Heart right ventricle (tissue), 16 donors: ENCODE data around the gene SLC39A11. TPM values are rescaled to one million over a fixed set of nuclear protein-coding genes. Genes with fewer than 3 reads are reported as not detected.

Experiments used
- ATAC-seq, 8 donors: fragments of 200-7000 bp; cut with Tn5 transposase; one replicate each; pipeline ENCODE4 v1.9.1; 2020; ENCODE audit warnings: mild to moderate bottlenecking in 8 of 8, moderate library complexity in 8 of 8, moderate number of reproducible peaks in 1 of 8
- DNase-seq, 2 donors: peaks; one replicate each; pipeline ENCODE4 v3.0.0-alpha.2; 2020
- H3K27ac ChIP-seq, 10 donors: fragments of 200-600 bp; sonication (generic) in 2 of 10; one replicate each; pipeline versions ENCODE4 v1.5.0 to v1.8.0; 2020 to 2022; ENCODE audit warnings: mild to moderate bottlenecking in 3 of 10
- H3K27me3 ChIP-seq, 7 donors: fragments of 200-600 bp; one replicate each; pipeline ENCODE4 v1.8.0; 2021 to 2022; ENCODE audit warnings: mild to moderate bottlenecking in 2 of 7
- H3K36me3 ChIP-seq, 9 donors: fragments of 200-600 bp; sonication (generic) in 1 of 9; one replicate each; pipeline versions ENCODE4 v1.5.0 to v1.8.0; 2020 to 2022; ENCODE audit warnings: mild to moderate bottlenecking in 2 of 9
- H3K4me1 ChIP-seq, 9 donors: fragments of 200-600 bp; sonication (generic) in 1 of 9; one replicate each; pipeline versions ENCODE4 v1.5.0 to v1.8.0; 2020 to 2022; ENCODE audit warnings: mild to moderate bottlenecking in 4 of 9
- H3K4me3 ChIP-seq, 10 donors: fragments of 200-600 bp; sonication (generic) in 2 of 10; one replicate each; pipeline versions ENCODE4 v1.5.0 to v1.8.0; 2020 to 2022; ENCODE audit warnings: mild to moderate bottlenecking in 7 of 10, moderate library complexity in 2 of 10
- H3K9me3 ChIP-seq, 11 donors: fragments of 200-600 bp in 10 of 11; sonication (generic) in 2 of 11; one replicate each; pipeline versions ENCODE4 v1.5.0 to v1.8.0; 2013 to 2022; ENCODE audit warnings: mild to moderate bottlenecking in 2 of 11, control low read depth in 1 of 11, moderate library complexity in 1 of 11
- CTCF ChIP-seq, 9 donors: fragments of 200-600 bp; sonication (generic) in 2 of 9; IDR thresholded peaks; one replicate each; pipeline versions ENCODE4 v1.5.0 to v1.8.0; 2021 to 2022; ENCODE audit warnings: antibody characterized with exemption in 9 of 9, mild to moderate bottlenecking in 5 of 9, moderate library complexity in 1 of 9
- WGBS, 2 donors: extraction: QIAGEN DNeasy Blood & Tissue Kit; methylation state at CpG; one replicate each; pipeline ENCODE4 v1.1.7; 2013; ENCODE audit warnings: inconsistent platforms in 1 of 2; 5-methylcytosine and 5-hydroxymethylcytosine counted together
- intact Hi-C, 10 donors: fragments of 100-400 bp; cut with DNase I; formaldehyde crosslinking; loops; one replicate each; pipeline versions ENCODE4 v1.11.1 to v1.14.2; 2022
- polyA plus RNA-seq, 2 donors: library from polyadenylated mRNA; stranded (reverse); fragments of 200-250 nt; gene quantifications; one replicate each; pipeline ENCODE4 v1.2.3, GENCODE V29; 2013
- total RNA-seq, 10 donors: library from RNA; stranded (reverse); fragmentation: NEBNext Ultra II Directional in 3 of 10; extraction: Animal tissue kit (Norgen Biotek cat#: 25700) in 3 of 10; gene quantifications; one replicate each; pipeline versions ENCODE4 v1.2.1 to v1.2.4, GENCODE V29; 2021 to 2023
- donor health status: Arrhythmogenic right ventricular cardiomyopathy.
- donor health status: ischemic (EF 13 %, LVEDD 7.1; RV severe dilation, severe dysfunction).
- donor health status: healthy with polysubstance abuse.
- donor health status: DM: no; HTN: yes; CAD: no.
- donor health status: DM: no; HTN: no; CAD: no.
- donor health status: ischemic (EF 25% LVEDD 6.9; RV normal size, moderate dysfunction).
- donor health status: ischemic (EF 25% LVEDD 5.7; RV mildly dilated, moderate dysfunction).
- donor health status: healthy.
- donor health status: DM: yes; HTN: yes; CAD: no.
- donor health status: Ischemic cardiomyopathy.
- donor health status: ischemic (EF 35%, LVEDD 5.7; RV mildly dilated, moderate dysfunction).
- donor health status: nonischemic (EF 11% LVEDD 7.7; RV severe dilation, severe dysfunction).
- donor health status: DM: yes; HTN: yes; CAD: no.
- donor health status: PGD.
- donor health status: ischemic (EF 29% LVEDD 5.4; RV normal size, mild dysfunction).
- donor health status: nonischemic (EF 23%, LVEDD 6.1; RV moderate dilation, normal function).

Gene SLC39A11
- total and polyA plus RNA-seq, 12 donors, result 2.4 to 11.3 (median 6.4) TPM

- H3K4me1 ChIP-seq, result peaks cover 7 to 28% (median 23%) of the 10 kb centered on the region in 9 donors
- ATAC-seq (no peak), DNase-seq (no peak)
- no peak overlapping the region for H3K27ac ChIP-seq
- peaks cover 0 to 7% (median 0%) of the 10 kb centered on the region in 11 donors for H3K9me3 ChIP-seq
- H3K36me3 ChIP-seq, result no peaks in the 10 kb centered on the region
- no peak for TF ChIP-seq CTCF (IDR thresholded peaks at IDR 0.05)
- H3K27me3 ChIP-seq, result no peaks in the 10 kb centered on the region
- 82 to 84% methylated on average over 9 of the region's 9 CpGs for WGBS, 2 donors
- intact Hi-C loops, result no loop called here
- no peak overlapping the region for H3K4me3 ChIP-seq
Observed at GRCh38 chr17:72978593-72979218, 113.8 kb downstream of the SLC39A11 start.

GRCh38 chr17:72977771-72978417 is 114.6 kb downstream of the SLC39A11 start:
- TF ChIP-seq CTCF (IDR thresholded peaks at IDR 0.05), result no peak
- 75 to 84% methylated on average over 20 of the region's 20 CpGs for WGBS, 2 donors
- H3K4me3 ChIP-seq, result peak overlapping the region in 1 of 10 donors; percentile 4
- peaks cover 0 to 7% (median 0%) of the 10 kb centered on the region in 11 donors for H3K9me3 ChIP-seq
- DNase-seq, result no peak
- H3K4me1 ChIP-seq, result peaks cover 7 to 28% (median 23%) of the 10 kb centered on the region in 9 donors
- no peaks in the 10 kb centered on the region for H3K27me3 ChIP-seq
- H3K27ac ChIP-seq, result peak overlapping the region in 6 of 10 donors; percentile 18 to 69 (median 53)
- H3K36me3 ChIP-seq, result no peaks in the 10 kb centered on the region
- intact Hi-C loops, result no loop called here
- ATAC-seq, result peak in 3 of 8 donors; percentile 12 to 30 (median 21)

- Histone ChIP-seq H3K4me1 (peaks cover 7 to 28% (median 23%) of the 10 kb centered on the region in 9 donors), H3K27ac (peak overlapping the region in 8 of 10 donors; percentile 1 to 69 (median 50)), H3K9me3 (peaks cover 0 to 7% (median 0%) of the 10 kb centered on the region in 11 donors), H3K4me3 (peak overlapping the region in 2 of 10 donors; percentile 4 to 8), H3K27me3 (no peaks in the 10 kb centered on the region), H3K36me3 (no peaks in the 10 kb centered on the region)
- ATAC-seq (peak; percentile 81 to 95 (median 86)), DNase-seq (peak; percentile 40 to 57)
- intact Hi-C loops, result no loop called here
- WGBS, 2 donors, result 23 to 26% methylated on average over 12 of the region's 12 CpGs
- TF ChIP-seq CTCF (IDR thresholded peaks at IDR 0.05), result no peak
Observed at GRCh38 chr17:72976971-72977770, 115.3 kb downstream of the SLC39A11 start.

GRCh38 chr17:72975509-72975908 is 117.0 kb downstream of the SLC39A11 start:
- H3K27ac ChIP-seq, result no peak overlapping the region
- peaks cover 7 to 28% (median 23%) of the 10 kb centered on the region in 9 donors for H3K4me1 ChIP-seq
- ATAC-seq (no peak), DNase-seq (no peak)
- H3K4me3 ChIP-seq, result no peak overlapping the region
- no peaks in the 10 kb centered on the region for H3K27me3 ChIP-seq
- H3K36me3 ChIP-seq, result no peaks in the 10 kb centered on the region
- WGBS, 2 donors, result 99 to 100% methylated on average over 2 of the region's 2 CpGs
- TF ChIP-seq CTCF (IDR thresholded peaks at IDR 0.05), result no peak
- intact Hi-C loops, result no loop called here
- peaks cover 0 to 7% (median 0%) of the 10 kb centered on the region in 11 donors for H3K9me3 ChIP-seq
